ENCODE data around the gene ATOSB.

DNA sequence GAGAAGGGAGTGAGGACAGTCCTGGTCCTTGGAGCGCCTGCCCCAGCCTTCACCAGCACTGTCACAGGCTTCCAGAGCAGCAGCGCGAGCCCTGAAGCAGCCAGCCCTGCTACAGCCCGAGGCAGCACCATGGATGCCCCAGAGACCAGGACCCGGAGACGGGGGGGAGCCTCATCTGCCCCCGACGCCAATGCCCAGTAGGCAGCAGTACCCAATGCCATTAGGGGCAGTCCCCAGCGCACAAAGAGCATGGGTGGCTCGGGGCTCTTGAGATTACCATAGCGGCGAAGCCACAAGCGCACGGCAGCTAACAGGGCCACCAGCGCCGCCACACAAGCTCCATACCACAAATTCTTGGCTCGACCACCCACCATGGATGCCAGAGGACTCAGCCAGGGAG lies 24.1 kb downstream of the ATOSB start:
- TF ChIP-seq, protein P1, sequence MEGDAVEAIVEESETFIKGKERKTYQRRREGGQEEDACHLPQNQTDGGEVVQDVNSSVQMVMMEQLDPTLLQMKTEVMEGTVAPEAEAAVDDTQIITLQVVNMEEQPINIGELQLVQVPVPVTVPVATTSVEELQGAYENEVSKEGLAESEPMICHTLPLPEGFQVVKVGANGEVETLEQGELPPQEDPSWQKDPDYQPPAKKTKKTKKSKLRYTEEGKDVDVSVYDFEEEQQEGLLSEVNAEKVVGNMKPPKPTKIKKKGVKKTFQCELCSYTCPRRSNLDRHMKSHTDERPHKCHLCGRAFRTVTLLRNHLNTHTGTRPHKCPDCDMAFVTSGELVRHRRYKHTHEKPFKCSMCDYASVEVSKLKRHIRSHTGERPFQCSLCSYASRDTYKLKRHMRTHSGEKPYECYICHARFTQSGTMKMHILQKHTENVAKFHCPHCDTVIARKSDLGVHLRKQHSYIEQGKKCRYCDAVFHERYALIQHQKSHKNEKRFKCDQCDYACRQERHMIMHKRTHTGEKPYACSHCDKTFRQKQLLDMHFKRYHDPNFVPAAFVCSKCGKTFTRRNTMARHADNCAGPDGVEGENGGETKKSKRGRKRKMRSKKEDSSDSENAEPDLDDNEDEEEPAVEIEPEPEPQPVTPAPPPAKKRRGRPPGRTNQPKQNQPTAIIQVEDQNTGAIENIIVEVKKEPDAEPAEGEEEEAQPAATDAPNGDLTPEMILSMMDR (IDR thresholded peaks at IDR 0.05; ENCODE audit: poor library complexity): no peak
- TF ChIP-seq EZH2 (IDR thresholded peaks at IDR 0.05; ENCODE audit: borderline replicate concordance) (no peak), EZH2phosphoT487 (IDR thresholded peaks at IDR 0.05; ENCODE audit: low read depth, severe bottlenecking, unreplicated experiment) (no peak)

All from hepatocyte (in vitro differentiated cells).